ENCODE measurements around the gene ECHDC1. TPM values are rescaled to one million over a fixed set of nuclear protein-coding genes. Genes with fewer than 3 reads are reported as not detected.
"Not testable (repeated sequence)": the region's sequence is repeated elsewhere in the genome, so short reads cannot be mapped to it uniquely, and the experiment has no call there.

Gene ECHDC1
- total and polyA plus RNA-seq, 4 donors = 28.8 to 66.2 (median 50.8) TPM

DNA sequence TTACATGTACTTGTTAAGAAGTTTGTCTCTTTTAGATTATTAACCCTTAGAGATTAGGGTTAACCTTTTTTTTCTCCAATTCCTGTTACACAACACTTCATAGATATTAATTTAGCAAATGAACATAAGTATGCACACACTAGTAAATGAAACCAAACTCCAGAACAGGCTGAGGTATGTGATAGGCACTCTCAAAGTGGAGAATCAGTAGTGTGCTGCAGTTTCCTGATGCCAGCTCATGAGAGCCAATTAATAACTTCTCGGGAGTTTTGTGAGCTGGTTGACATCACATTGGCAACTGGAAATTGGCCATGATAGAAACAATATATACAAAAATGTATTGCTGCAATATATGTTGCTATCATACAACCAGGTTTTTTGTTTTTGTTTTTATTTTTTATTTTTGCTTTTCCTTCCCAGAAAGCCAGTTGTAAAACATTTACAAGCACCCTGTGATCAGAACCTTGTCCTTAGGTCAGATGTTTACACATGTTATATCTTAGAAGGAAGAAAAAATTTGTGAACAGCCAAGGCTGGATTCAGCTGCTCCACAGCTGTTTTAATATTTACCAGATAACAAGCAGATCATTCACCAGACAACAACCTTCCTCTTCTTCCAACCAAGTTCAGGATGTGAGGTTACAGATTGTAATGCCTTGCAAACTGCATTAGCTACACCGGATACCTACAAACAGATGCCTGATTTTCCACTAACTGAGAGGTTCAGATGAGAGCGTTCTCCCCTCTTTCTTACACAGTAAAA, 42.4 kb upstream of the ECHDC1 start:
- Histone ChIP-seq H3K9me3 (ENCODE audit: control insufficient read depth in 4 of 4, low read length in 3 of 4) (no peaks in the 10 kb centered on the region), H3K36me3 (ENCODE audit: control insufficient read depth in 4 of 4, insufficient read depth in 3 of 4, low read depth in 1 of 4, low read length in 3 of 4) (no peaks in the 10 kb centered on the region), H3K9ac (ENCODE audit: low read depth in 1 of 2, low read length in 2 of 2) (no peak overlapping the region), H3K4me1 (ENCODE audit: control insufficient read depth in 4 of 4, insufficient read depth in 4 of 4, low read length in 3 of 4) (no peaks in the 10 kb centered on the region), H3K27ac (ENCODE audit: low read depth in 1 of 2, low read length in 2 of 2) (no peak overlapping the region), H3K4me3 (ENCODE audit: low read depth in 1 of 3, low read length in 3 of 3) (no peak overlapping the region), H3K27me3 (ENCODE audit: control insufficient read depth in 4 of 4, insufficient read depth in 4 of 4, low read length in 3 of 4) (no peaks in the 10 kb centered on the region)
- TF ChIP-seq RXRA (IDR thresholded peaks at IDR 0.05) (no peak), HNF4A (conservative IDR thresholded peaks at IDR 0.05) (no peak), TAF1 (conservative IDR thresholded peaks at IDR 0.05) (no peak), YY1 (IDR thresholded peaks at IDR 0.05) (no peak), RAD21 (IDR thresholded peaks at IDR 0.05) (no peak), EGR1 (IDR thresholded peaks at IDR 0.05; ENCODE audit: low read depth in 2 of 2) (no peak), GABPA (IDR thresholded peaks at IDR 0.05 in 1 of 2, conservative IDR thresholded peaks at IDR 0.05 in 1 of 2) (no peak), CTCF (IDR thresholded peaks at IDR 0.05; ENCODE audit: low read depth, low read length, missing input control) (no peak), HNF4G (IDR thresholded peaks at IDR 0.05) (no peak), FOXA2 (IDR thresholded peaks at IDR 0.05) (no peak), NR2F2 (IDR thresholded peaks at IDR 0.05) (no peak), SP1 (IDR thresholded peaks at IDR 0.05) (no peak), JUND (IDR thresholded peaks at IDR 0.05) (no peak), MAX (IDR thresholded peaks at IDR 0.05) (no peak), FOXA1 (IDR thresholded peaks at IDR 0.05) (no peak)
- TF ChIP-seq, protein P1, sequence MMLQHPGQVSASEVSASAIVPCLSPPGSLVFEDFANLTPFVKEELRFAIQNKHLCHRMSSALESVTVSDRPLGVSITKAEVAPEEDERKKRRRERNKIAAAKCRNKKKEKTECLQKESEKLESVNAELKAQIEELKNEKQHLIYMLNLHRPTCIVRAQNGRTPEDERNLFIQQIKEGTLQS (IDR thresholded peaks at IDR 0.05) = no peak
- TF ChIP-seq, protein P2, sequence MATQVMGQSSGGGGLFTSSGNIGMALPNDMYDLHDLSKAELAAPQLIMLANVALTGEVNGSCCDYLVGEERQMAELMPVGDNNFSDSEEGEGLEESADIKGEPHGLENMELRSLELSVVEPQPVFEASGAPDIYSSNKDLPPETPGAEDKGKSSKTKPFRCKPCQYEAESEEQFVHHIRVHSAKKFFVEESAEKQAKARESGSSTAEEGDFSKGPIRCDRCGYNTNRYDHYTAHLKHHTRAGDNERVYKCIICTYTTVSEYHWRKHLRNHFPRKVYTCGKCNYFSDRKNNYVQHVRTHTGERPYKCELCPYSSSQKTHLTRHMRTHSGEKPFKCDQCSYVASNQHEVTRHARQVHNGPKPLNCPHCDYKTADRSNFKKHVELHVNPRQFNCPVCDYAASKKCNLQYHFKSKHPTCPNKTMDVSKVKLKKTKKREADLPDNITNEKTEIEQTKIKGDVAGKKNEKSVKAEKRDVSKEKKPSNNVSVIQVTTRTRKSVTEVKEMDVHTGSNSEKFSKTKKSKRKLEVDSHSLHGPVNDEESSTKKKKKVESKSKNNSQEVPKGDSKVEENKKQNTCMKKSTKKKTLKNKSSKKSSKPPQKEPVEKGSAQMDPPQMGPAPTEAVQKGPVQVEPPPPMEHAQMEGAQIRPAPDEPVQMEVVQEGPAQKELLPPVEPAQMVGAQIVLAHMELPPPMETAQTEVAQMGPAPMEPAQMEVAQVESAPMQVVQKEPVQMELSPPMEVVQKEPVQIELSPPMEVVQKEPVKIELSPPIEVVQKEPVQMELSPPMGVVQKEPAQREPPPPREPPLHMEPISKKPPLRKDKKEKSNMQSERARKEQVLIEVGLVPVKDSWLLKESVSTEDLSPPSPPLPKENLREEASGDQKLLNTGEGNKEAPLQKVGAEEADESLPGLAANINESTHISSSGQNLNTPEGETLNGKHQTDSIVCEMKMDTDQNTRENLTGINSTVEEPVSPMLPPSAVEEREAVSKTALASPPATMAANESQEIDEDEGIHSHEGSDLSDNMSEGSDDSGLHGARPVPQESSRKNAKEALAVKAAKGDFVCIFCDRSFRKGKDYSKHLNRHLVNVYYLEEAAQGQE (IDR thresholded peaks at IDR 0.05) = no peak
- TF ChIP-seq, protein P3, sequence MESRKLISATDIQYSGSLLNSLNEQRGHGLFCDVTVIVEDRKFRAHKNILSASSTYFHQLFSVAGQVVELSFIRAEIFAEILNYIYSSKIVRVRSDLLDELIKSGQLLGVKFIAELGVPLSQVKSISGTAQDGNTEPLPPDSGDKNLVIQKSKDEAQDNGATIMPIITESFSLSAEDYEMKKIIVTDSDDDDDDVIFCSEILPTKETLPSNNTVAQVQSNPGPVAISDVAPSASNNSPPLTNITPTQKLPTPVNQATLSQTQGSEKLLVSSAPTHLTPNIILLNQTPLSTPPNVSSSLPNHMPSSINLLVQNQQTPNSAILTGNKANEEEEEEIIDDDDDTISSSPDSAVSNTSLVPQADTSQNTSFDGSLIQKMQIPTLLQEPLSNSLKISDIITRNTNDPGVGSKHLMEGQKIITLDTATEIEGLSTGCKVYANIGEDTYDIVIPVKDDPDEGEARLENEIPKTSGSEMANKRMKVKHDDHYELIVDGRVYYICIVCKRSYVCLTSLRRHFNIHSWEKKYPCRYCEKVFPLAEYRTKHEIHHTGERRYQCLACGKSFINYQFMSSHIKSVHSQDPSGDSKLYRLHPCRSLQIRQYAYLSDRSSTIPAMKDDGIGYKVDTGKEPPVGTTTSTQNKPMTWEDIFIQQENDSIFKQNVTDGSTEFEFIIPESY (IDR thresholded peaks at IDR 0.05) = no peak
- WGBS = 85% methylated on average over 3 of the region's 3 CpGs
- DNase-seq (ENCODE audit: low spot score) = no peak

DNA sequence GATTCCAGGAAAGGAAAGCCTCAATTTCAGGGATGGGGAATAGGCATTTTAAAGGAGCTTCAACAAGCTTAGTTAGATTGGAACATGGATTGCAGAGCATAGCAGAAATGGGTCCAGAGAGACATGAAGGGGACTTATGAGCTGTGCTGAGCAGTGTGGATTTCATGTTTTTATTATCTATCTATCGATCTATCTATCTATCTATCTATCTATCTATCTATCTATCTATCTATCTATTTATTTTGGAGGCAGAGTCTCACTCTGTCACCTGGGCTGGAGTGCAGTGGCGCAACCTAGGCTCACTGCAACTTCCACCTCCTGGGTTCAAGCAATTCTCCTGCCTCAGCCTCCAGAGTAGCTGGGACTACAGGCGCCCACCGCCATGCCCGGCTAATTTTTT, 41.4 kb upstream of the ECHDC1 start:
- H3K27me3 ChIP-seq (ENCODE audit: control insufficient read depth in 4 of 4, insufficient read depth in 4 of 4, low read length in 3 of 4); H3K4me1 ChIP-seq (ENCODE audit: control insufficient read depth in 4 of 4, insufficient read depth in 4 of 4, low read length in 3 of 4); H3K9me3 ChIP-seq (ENCODE audit: control insufficient read depth in 4 of 4, low read length in 3 of 4); H3K27ac ChIP-seq (ENCODE audit: low read depth in 1 of 2, low read length in 2 of 2); DNase-seq (ENCODE audit: low spot score); H3K9ac ChIP-seq (ENCODE audit: low read depth in 1 of 2, low read length in 2 of 2); H3K36me3 ChIP-seq (ENCODE audit: control insufficient read depth in 4 of 4, insufficient read depth in 3 of 4, low read depth in 1 of 4, low read length in 3 of 4); H3K4me3 ChIP-seq (ENCODE audit: low read depth in 1 of 3, low read length in 3 of 3): not testable (repeated sequence)
- 92% methylated on average over 5 of the region's 5 CpGs for WGBS
